ENCODE measurements around the gene TRMT11.

The TRMT11 gene

DNA sequence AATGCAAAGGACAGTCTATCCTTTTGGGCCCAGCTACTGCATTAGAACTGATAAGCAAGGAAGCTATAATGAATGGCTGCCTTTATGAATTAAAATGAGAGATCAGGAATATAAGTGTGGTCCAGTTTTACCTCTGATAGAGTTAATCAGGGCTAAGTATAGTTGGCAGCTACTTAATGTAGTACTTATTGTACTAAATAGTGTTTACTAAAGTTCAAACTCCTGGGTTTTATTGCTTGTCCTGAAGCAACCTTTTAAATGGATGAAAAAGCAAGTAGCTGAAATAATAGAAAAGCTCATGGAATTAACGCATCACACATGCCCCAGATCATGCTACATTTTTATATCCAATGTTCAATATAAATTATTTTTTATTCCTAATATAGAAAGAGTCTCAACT lies 5.3 kb downstream of the TRMT11 start:
- Histone ChIP-seq H3K9me3 (ENCODE audit: low read length) (no peaks in the 10 kb centered on the region), H3K79me2 (ENCODE audit: insufficient read depth, low read length) (peaks cover 67% of the 10 kb centered on the region), H2AFZ (ENCODE audit: low read length) (no peak overlapping the region), H4K20me1 (ENCODE audit: insufficient read depth, low read length) (no peaks in the 10 kb centered on the region), H3K4me2 (ENCODE audit: low read length) (no peak overlapping the region), H3K27ac (ENCODE audit: low read depth, low read length, poor library complexity, severe bottlenecking) (no peak overlapping the region), H3K4me3 (ENCODE audit: low read depth, low read length, poor library complexity, severe bottlenecking) (no peak overlapping the region), H3F3A (ENCODE audit: insufficient read depth, low read length) (no peaks in the 10 kb centered on the region; the same call in 1 of the 2 replicates), H3K9me2 (ENCODE audit: low read depth, low read length) (no peaks in the 10 kb centered on the region), H3K27me3 (ENCODE audit: insufficient read depth, low read length) (no peaks in the 10 kb centered on the region), H3K4me1 (ENCODE audit: insufficient read depth, low read length, severe bottlenecking) (peaks cover 41% of the 10 kb centered on the region), H3K9ac (ENCODE audit: low read length) (no peak overlapping the region), H3K36me3 (ENCODE audit: insufficient read depth, low read length) (peaks cover 6% of the 10 kb centered on the region; the same call in 1 of the 2 replicates)
- TF ChIP-seq CTCF (IDR thresholded peaks at IDR 0.05; ENCODE audit: low read length) (no peak), EZH2 (IDR thresholded peaks at IDR 0.05; ENCODE audit: borderline replicate concordance, low read length) (no peak)

- Histone ChIP-seq H3K27me3 (ENCODE audit: insufficient read depth, low read length) (no peaks in the 10 kb centered on the region), H3K9me3 (ENCODE audit: low read length) (no peaks in the 10 kb centered on the region), H3K4me1 (ENCODE audit: insufficient read depth, low read length, severe bottlenecking) (peaks cover 12% of the 10 kb centered on the region), H3K27ac (ENCODE audit: low read depth, low read length, poor library complexity, severe bottlenecking) (no peak overlapping the region), H2AFZ (ENCODE audit: low read length) (no peak overlapping the region), H3K79me2 (ENCODE audit: insufficient read depth, low read length) (peaks cover 36% of the 10 kb centered on the region), H3K36me3 (ENCODE audit: insufficient read depth, low read length) (peaks cover 35% of the 10 kb centered on the region), H3K4me2 (ENCODE audit: low read length) (no peak overlapping the region), H3F3A (ENCODE audit: insufficient read depth, low read length) (no peaks in the 10 kb centered on the region; the same call in 1 of the 2 replicates), H3K9ac (ENCODE audit: low read length) (no peak overlapping the region), H3K9me2 (ENCODE audit: low read depth, low read length) (no peaks in the 10 kb centered on the region), H4K20me1 (ENCODE audit: insufficient read depth, low read length) (no peaks in the 10 kb centered on the region), H3K4me3 (ENCODE audit: low read depth, low read length, poor library complexity, severe bottlenecking) (no peak overlapping the region)
- TF ChIP-seq EZH2 (IDR thresholded peaks at IDR 0.05; ENCODE audit: borderline replicate concordance, low read length) (no peak), CTCF (IDR thresholded peaks at IDR 0.05; ENCODE audit: low read length) (no peak)
Measured at GRCh38 chr6:125994670-125995488, 8.5 kb downstream of the TRMT11 start.

GRCh38 chr6:125995972-125996580 lies 9.7 kb downstream of the TRMT11 start:
- no peaks in the 10 kb centered on the region for H3K9me2 ChIP-seq (ENCODE audit: low read depth, low read length)
- no peak for TF ChIP-seq EZH2 (IDR thresholded peaks at IDR 0.05; ENCODE audit: borderline replicate concordance, low read length)
- peak; percentile 97 for TF ChIP-seq CTCF (IDR thresholded peaks at IDR 0.05; ENCODE audit: low read length)
- H3K4me3 ChIP-seq (ENCODE audit: low read depth, low read length, poor library complexity, severe bottlenecking): no peak overlapping the region
- H3K27ac ChIP-seq (ENCODE audit: low read depth, low read length, poor library complexity, severe bottlenecking): no peak overlapping the region
- H3K36me3 ChIP-seq (ENCODE audit: insufficient read depth, low read length): peaks cover 47% of the 10 kb centered on the region
- no peaks in the 10 kb centered on the region for H3K9me3 ChIP-seq (ENCODE audit: low read length)
- peaks cover 10% of the 10 kb centered on the region for H3K4me1 ChIP-seq (ENCODE audit: insufficient read depth, low read length, severe bottlenecking)
- H3K9ac ChIP-seq (ENCODE audit: low read length): peak overlapping the region; percentile 2; the same call in 1 of the 2 replicates
- peak overlapping the region; percentile 37; the same call in 1 of the 2 replicates for H3K4me2 ChIP-seq (ENCODE audit: low read length)
- peaks cover 27% of the 10 kb centered on the region for H3K79me2 ChIP-seq (ENCODE audit: insufficient read depth, low read length)
- no peak overlapping the region for H2AFZ ChIP-seq (ENCODE audit: low read length)
- no peaks in the 10 kb centered on the region for H4K20me1 ChIP-seq (ENCODE audit: insufficient read depth, low read length)
- no peaks in the 10 kb centered on the region for H3K27me3 ChIP-seq (ENCODE audit: insufficient read depth, low read length)
- H3F3A ChIP-seq (ENCODE audit: insufficient read depth, low read length): no peaks in the 10 kb centered on the region; the same call in 1 of the 2 replicates
